A673 (cell line): Measurements from ENCODE around the gene NRDE2. TPM values are rescaled to one million over a fixed set of nuclear protein-coding genes. Genes with fewer than 3 reads are reported as not detected.

ENCODE experiments used
- BruUV-seq: library from RNA; stranded (reverse); fragments of 400-500 nt; replicated peaks from 2 replicates; lab custom pipeline; 2021; lab: Mats Ljungman, UMichigan
- CTCF ChIA-PET: fragments of 300-600 bp; sonication (Branson Sonifier 250); formaldehyde crosslinking; loops from one replicate; lab custom pipeline; 2022; ENCODE audit warnings: antibody characterized with exemption; lab: Charles Lee
- POLR2A ChIA-PET: fragments of 300-600 bp; sonication (Branson Sonifier 250); formaldehyde crosslinking; loops from one replicate; lab custom pipeline; 2022; ENCODE audit warnings: antibody characterized with exemption; ENCODE audit not compliant: low non-redundant PET; lab: Charles Lee
- DNase-seq: peaks from one replicate; pipeline ENCODE4 v3.0.0-alpha.2; 2015; ENCODE audit warnings: low spot score
- H3K27ac ChIP-seq: fragments of 200-600 bp; sonication (generic); 2 replicates; pipeline ENCODE4 v1.5.1; 2016; ENCODE audit warnings: mixed run types, low read depth, mild to moderate bottlenecking, mixed read lengths, antibody characterized with exemption, low read length; ENCODE audit not compliant: poor library complexity, severe bottlenecking
- H3K27me3 ChIP-seq: fragments of 200-600 bp; sonication (generic); replicated peaks from 2 replicates; pipeline ENCODE4 v1.6.1; 2017; ENCODE audit warnings: mixed run types, low read depth, mild to moderate bottlenecking, mixed read lengths, antibody characterized with exemption, low read length; ENCODE audit not compliant: insufficient read depth, poor library complexity
- H3K36me3 ChIP-seq: fragments of 200-600 bp; sonication (generic); 2 replicates; pipeline ENCODE4 v1.6.1; 2016; ENCODE audit warnings: mixed run types, mild to moderate bottlenecking, mixed read lengths, antibody characterized with exemption, low read length; ENCODE audit not compliant: insufficient read depth, poor library complexity, severe bottlenecking
- H3K4me1 ChIP-seq: fragments of 200-600 bp; sonication (generic); 2 replicates; pipeline ENCODE4 v1.6.1; 2017; ENCODE audit warnings: mixed run types, mild to moderate bottlenecking, mixed read lengths, antibody characterized with exemption, low read length; ENCODE audit not compliant: insufficient read depth, poor library complexity, severe bottlenecking
- H3K4me3 ChIP-seq: fragments of 200-600 bp; sonication (generic); 2 replicates; pipeline ENCODE4 v1.5.1; 2016; ENCODE audit warnings: low read depth, mixed run types, mild to moderate bottlenecking, mixed read lengths, low read length; ENCODE audit not compliant: poor library complexity, severe bottlenecking
- H3K9me3 ChIP-seq: fragments of 200-600 bp; sonication (generic); 2 replicates; pipeline ENCODE4 v1.6.1; 2016; ENCODE audit warnings: mixed run types, low read depth, mild to moderate bottlenecking, mixed read lengths, antibody characterized with exemption, low read length; ENCODE audit not compliant: poor library complexity, severe bottlenecking
- CTCF ChIP-seq: fragments of 300-800, 200-600 bp; sonication (generic); conservative IDR thresholded peaks from 2 replicates; pipeline ENCODE4 v1.5.1; 2017; ENCODE audit warnings: low read depth, mild to moderate bottlenecking, antibody characterized with exemption, low read length, moderate library complexity, mixed read lengths
- EZH2 ChIP-seq: fragments of 200-600 bp; sonication (generic); IDR thresholded peaks from 2 replicates; pipeline ENCODE4 v1.6.1; 2017; ENCODE audit warnings: borderline replicate concordance, low read depth, mild to moderate bottlenecking, mixed read lengths, antibody characterized with exemption, low read length; ENCODE audit not compliant: poor library complexity, severe bottlenecking
- intact Hi-C: fragments of 100-400 bp; cut with micrococcal nuclease; formaldehyde crosslinking; loops from one replicate; pipeline ENCODE4 v1.10.0; 2022; ENCODE audit not compliant: unreplicated experiment
- total RNA-seq: library from RNA; stranded (reverse); gene quantifications from 2 replicates; pipeline ENCODE4 v1.2.3, GENCODE V29; 2021

Gene NRDE2
- total RNA-seq, 1 experiment from 2014 or later, result 19.7 TPM

GRCh38 chr14:90321891-90322290 lies 9.8 kb downstream of the NRDE2 start:
- peaks cover under 1% of the 10 kb centered on the region for H3K36me3 ChIP-seq
- ChIA-PET POLR2A (no interaction called here), CTCF (no interaction called here)
- BruUV-seq, result no TSS peak
- no peaks in the 10 kb centered on the region for H3K9me3 ChIP-seq
- peaks cover 7% of the 10 kb centered on the region for H3K4me1 ChIP-seq
- H3K27ac ChIP-seq, result no peak overlapping the region
- DNase-seq, result no peak
- TF ChIP-seq EZH2 (no peak), CTCF (no peak)
- no peaks in the 10 kb centered on the region for H3K27me3 ChIP-seq
- H3K4me3 ChIP-seq, result no peak overlapping the region
- intact Hi-C loops, result no loop called here

GRCh38 chr14:90319634-90320541 lies 11.9 kb downstream of the NRDE2 start:
- CTCF ChIA-PET, result no interaction called here
- no peak for TF ChIP-seq EZH2
- no peak for TF ChIP-seq CTCF
- DNase-seq, result no peak
- H3K27me3 ChIP-seq, result no peaks in the 10 kb centered on the region
- intact Hi-C loops, result no loop called here
- no peak overlapping the region for H3K27ac ChIP-seq
- POLR2A ChIA-PET, result no interaction called here
- no TSS peak for BruUV-seq
- peaks cover 13% of the 10 kb centered on the region for H3K36me3 ChIP-seq
- peaks cover 7% of the 10 kb centered on the region for H3K4me1 ChIP-seq
- no peaks in the 10 kb centered on the region for H3K9me3 ChIP-seq
- no peak overlapping the region for H3K4me3 ChIP-seq

GRCh38 chr14:90319173-90319572 lies 12.6 kb downstream of the NRDE2 start:
- Histone ChIP-seq H3K27ac (no peak overlapping the region), H3K4me1 (peaks cover 7% of the 10 kb centered on the region), H3K27me3 (no peaks in the 10 kb centered on the region), H3K4me3 (no peak overlapping the region), H3K9me3 (no peaks in the 10 kb centered on the region), H3K36me3 (peaks cover 16% of the 10 kb centered on the region)
- ChIA-PET CTCF (no interaction called here), POLR2A (no interaction called here)
- intact Hi-C loops, result no loop called here
- TF ChIP-seq CTCF, result no peak
- TF ChIP-seq EZH2, result no peak
- BruUV-seq, result no TSS peak
- no peak for DNase-seq
